IMR-90 (cell line): ENCODE results near the gene MACROD1. TPM values are rescaled to one million over a fixed set of nuclear protein-coding genes. Genes with fewer than 3 reads are reported as not detected.
A peak's percentile ranks its signal among the peaks of the same experiment; 100 is the strongest.
"Not testable (repeated sequence)": the region's sequence is repeated elsewhere in the genome, so short reads cannot be mapped to it uniquely, and the experiment has no call there.

ENCODE experiments used
- ATAC-seq: fragments of 200-7000 bp; cut with Tn5 transposase; 2 replicates; pipeline ENCODE4 v1.9.1; 2020; ENCODE audit warnings: low read depth, mild to moderate bottlenecking, moderate library complexity
- BruUV-seq: library from RNA; stranded (reverse); fragments of 400-500 nt; replicated peaks from 2 replicates; lab custom pipeline; 2021; lab: Mats Ljungman, UMichigan
- CTCF ChIA-PET: fragments of 300-600 bp; formaldehyde crosslinking; extraction: SDS; loops from one replicate; lab custom pipeline; 2021; ENCODE audit warnings: antibody characterized with exemption; lab: Yijun Ruan, JAX
- POLR2A ChIA-PET: fragments of 300-600 bp; sonication (Branson Sonifier 250); formaldehyde crosslinking; loops from one replicate; lab custom pipeline; 2022; ENCODE audit warnings: antibody characterized with exemption; ENCODE audit not compliant: unreplicated experiment; lab: Charles Lee
- DNase-seq: peaks from one replicate; pipeline ENCODE4 v3.0.0; 2013
- H2AFZ ChIP-seq: replicated peaks from 2 replicates; pipeline ENCODE3; 2013; ENCODE audit warnings: low read length, mild to moderate bottlenecking; ENCODE audit not compliant: poor library complexity
- H2AK5ac ChIP-seq: 2 replicates; pipeline ENCODE4 v1.6.1; 2013; ENCODE audit warnings: low read depth, low read length, inconsistent platforms
- H2AK9ac ChIP-seq: replicated peaks from 2 replicates; pipeline ENCODE3; 2013; ENCODE audit warnings: mild to moderate bottlenecking, low read depth, low read length, moderate library complexity; ENCODE audit not compliant: poor library complexity
- H2BK120ac ChIP-seq: 2 replicates; pipeline ENCODE4 v1.6.1; 2013; ENCODE audit warnings: low read depth, low read length, inconsistent platforms
- H2BK15ac ChIP-seq: 3 replicates; pipeline ENCODE4 v1.6.1; 2013; ENCODE audit warnings: low read depth, low read length, inconsistent platforms
- H2BK20ac ChIP-seq: 2 replicates; pipeline ENCODE4 v1.6.1; 2013; ENCODE audit warnings: low read depth, mild to moderate bottlenecking, inconsistent platforms, low read length, moderate library complexity
- H2BK5ac ChIP-seq: 2 replicates; pipeline ENCODE4 v1.6.1; 2013; ENCODE audit warnings: mild to moderate bottlenecking, low read depth, low read length, inconsistent platforms; ENCODE audit not compliant: poor library complexity, severe bottlenecking
- H3K14ac ChIP-seq: replicated peaks from 2 replicates; pipeline ENCODE4 v1.6.1; 2013; ENCODE audit warnings: low read depth, low read length, inconsistent platforms
- H3K18ac ChIP-seq: 2 replicates; pipeline ENCODE4 v1.6.1; 2013; ENCODE audit warnings: low read depth, low read length, control low read depth
- H3K23ac ChIP-seq: 2 replicates; pipeline ENCODE4 v1.6.1; 2013; ENCODE audit warnings: low read depth, low read length, inconsistent platforms
- H3K27ac ChIP-seq: 2 replicates; pipeline ENCODE4 v1.5.1; 2013; ENCODE audit warnings: mild to moderate bottlenecking, control low read depth, low read length; ENCODE audit not compliant: insufficient read depth
- H3K27me3 ChIP-seq: 2 replicates; pipeline ENCODE4 v1.6.1; 2013; ENCODE audit warnings: low read length; ENCODE audit not compliant: control insufficient read depth, insufficient read depth
- H3K36me3 ChIP-seq: 2 replicates; pipeline ENCODE4 v1.6.1; 2013; ENCODE audit warnings: low read length, mixed read lengths; ENCODE audit not compliant: control insufficient read depth, insufficient read depth
- H3K4ac ChIP-seq: 2 replicates; pipeline ENCODE4 v1.6.1; 2013; ENCODE audit warnings: low read depth, low read length, inconsistent platforms
- H3K4me1 ChIP-seq: 2 replicates; pipeline ENCODE4 v1.6.1; 2013; ENCODE audit warnings: low read length, mixed read lengths; ENCODE audit not compliant: control insufficient read depth, insufficient read depth
- H3K4me2 ChIP-seq: 2 replicates; pipeline ENCODE4 v1.6.1; 2013; ENCODE audit warnings: low read depth, mild to moderate bottlenecking, control low read depth, low read length, moderate library complexity
- H3K4me3 ChIP-seq: 2 replicates; pipeline ENCODE4 v1.5.1; 2013; ENCODE audit warnings: low read depth, mild to moderate bottlenecking, control low read depth, low read length, moderate library complexity; ENCODE audit not compliant: insufficient read depth
- H3K56ac ChIP-seq: 2 replicates; pipeline ENCODE4 v1.6.1; 2013; ENCODE audit warnings: low read length, inconsistent platforms; ENCODE audit not compliant: insufficient read depth; ENCODE audit errors: extremely low read depth
- H3K79me1 ChIP-seq, 2 experiments: 2 replicates each; pipeline ENCODE4 v1.6.1; 2013; ENCODE audit warnings: low read length in 2 of 2, inconsistent platforms in 1 of 2, low read depth in 1 of 2
- H3K9ac ChIP-seq: 2 replicates; pipeline ENCODE4 v1.6.1; 2013; ENCODE audit warnings: low read depth, low read length, control low read depth
- H3K9me1 ChIP-seq: 2 replicates; pipeline ENCODE4 v1.6.1; 2013; ENCODE audit warnings: low read length, inconsistent platforms; ENCODE audit not compliant: insufficient read depth
- H3K9me3 ChIP-seq: 2 replicates; pipeline ENCODE4 v1.6.1; 2013; ENCODE audit warnings: low read length; ENCODE audit not compliant: control insufficient read depth, insufficient read depth
- H4K20me1 ChIP-seq: 2 replicates; pipeline ENCODE4 v1.6.1; 2013; ENCODE audit warnings: low read length, inconsistent platforms; ENCODE audit not compliant: insufficient read depth
- H4K5ac ChIP-seq: 2 replicates; pipeline ENCODE4 v1.6.1; 2013; ENCODE audit warnings: mild to moderate bottlenecking, low read depth, low read length, control low read depth
- H4K8ac ChIP-seq, 2 experiments: 2 replicates each; pipeline ENCODE4 v1.6.1; 2013; ENCODE audit warnings: low read depth in 2 of 2, low read length in 2 of 2, control low read depth in 1 of 2, inconsistent platforms in 1 of 2
- H4K91ac ChIP-seq: 2 replicates; pipeline ENCODE4 v1.6.1; 2013; ENCODE audit warnings: low read depth, low read length, inconsistent platforms; ENCODE audit not compliant: insufficient read depth
- SMC3 ChIP-seq: fragments of 150-350 bp; IDR thresholded peaks from 2 replicates; pipeline ENCODE4 v1.6.1; 2016; ENCODE audit warnings: low read depth, mild to moderate bottlenecking, antibody characterized with exemption, low read length, moderate library complexity
- WGBS, 2 experiments: methylation state at CpG; one replicate each; pipeline versions ENCODE4 v1.1.5 to v1.1.7; 2013; ENCODE audit warnings: missing lambda C conversion rate in 2 of 2; ENCODE audit not compliant: insufficient read length in 1 of 2; ENCODE audit errors: extremely low coverage in 2 of 2; 5-methylcytosine and 5-hydroxymethylcytosine counted together
- dilution Hi-C: fragments of 300-500 bp; cut with HindIII; formaldehyde crosslinking; loops from one replicate; pipeline ENCODE4 v1.14.3; 2018; ENCODE audit warnings: low sequenced_read_pairs; ENCODE audit not compliant: unreplicated experiment
- in situ Hi-C: fragments of 300-500 bp; cut with MboI; formaldehyde crosslinking; loops from 3 replicates; pipeline ENCODE4 v1.14.3; 2019; ENCODE audit warnings: low sequenced_read_pairs, inconsistent platforms, mixed read lengths
- intact Hi-C: fragments of 100-400 bp; cut with micrococcal nuclease; formaldehyde crosslinking; loops from 2 replicates; pipeline ENCODE4 v1.10.0; 2022
- polyA plus RNA-seq, 3 experiments: library from polyadenylated mRNA; depleted of rRNA; stranded (reverse); fragments of >200 nt; gene quantifications; 2 replicates each; pipeline ENCODE4 v1.2.3, GENCODE V29; 2012; ENCODE audit warnings: low replicate concordance in 1 of 3
- total RNA-seq: library from RNA; depleted of rRNA; stranded (reverse); fragments of >200 nt; gene quantifications from 2 replicates; pipeline ENCODE4 v1.2.3, GENCODE V29; 2012
- TF ChIP-seq, protein P1 (sequence below): fragments of 150-350 bp; IDR thresholded peaks from 2 replicates; pipeline ENCODE4 v1.6.1; 2016; ENCODE audit warnings: low read depth, mild to moderate bottlenecking, low read length, moderate library complexity, borderline replicate concordance

The MACROD1 gene
- total and polyA plus RNA-seq, 2 of the 4 experiments (the other 2 are of a cell fraction) = 2.5 to 9.3 TPM

DNA sequence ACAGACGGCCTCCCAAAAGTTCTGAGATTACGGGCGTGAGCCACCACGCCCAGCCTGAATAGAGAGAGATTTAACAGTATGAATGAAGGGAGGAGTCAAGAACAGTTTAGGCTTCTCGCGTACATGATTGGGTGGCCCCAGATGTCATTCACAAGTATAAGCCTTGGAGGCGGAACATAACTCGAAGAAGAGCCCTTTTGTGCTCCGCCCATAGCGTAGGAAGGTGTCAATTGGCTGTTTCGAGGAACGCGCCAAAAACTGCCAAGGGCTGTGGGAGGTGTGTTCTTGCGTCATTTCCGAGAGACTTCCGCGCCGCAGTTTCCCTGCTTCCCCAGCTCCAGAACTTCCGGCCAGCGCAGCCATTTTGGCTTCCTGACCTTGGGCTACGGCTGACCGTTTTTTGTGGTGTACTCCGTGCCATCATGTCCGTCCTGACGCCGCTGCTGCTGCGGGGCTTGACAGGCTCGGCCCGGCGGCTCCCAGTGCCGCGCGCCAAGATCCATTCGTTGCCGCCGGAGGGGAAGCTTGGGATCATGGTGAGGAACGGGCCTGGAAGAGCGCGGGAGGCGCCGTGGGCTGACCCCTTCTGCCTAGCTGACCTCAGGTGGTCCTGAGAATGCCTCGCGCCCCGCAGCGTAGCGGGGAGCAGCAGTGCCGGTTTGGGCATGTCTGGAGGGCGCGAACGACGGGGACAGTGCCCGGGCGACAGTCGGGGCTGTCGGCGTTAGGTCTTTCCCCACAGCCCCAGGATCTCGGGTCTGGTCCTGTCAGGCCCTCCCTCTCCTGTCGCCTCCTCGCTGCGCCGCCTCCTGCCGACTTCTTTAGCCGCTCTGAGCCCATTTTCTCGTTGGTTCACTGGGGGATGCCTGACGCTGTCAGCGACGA is 191.4 kb downstream of the MACROD1 start, which contains the start of gene COX8A (continued):
- TF ChIP-seq, protein P1, sequence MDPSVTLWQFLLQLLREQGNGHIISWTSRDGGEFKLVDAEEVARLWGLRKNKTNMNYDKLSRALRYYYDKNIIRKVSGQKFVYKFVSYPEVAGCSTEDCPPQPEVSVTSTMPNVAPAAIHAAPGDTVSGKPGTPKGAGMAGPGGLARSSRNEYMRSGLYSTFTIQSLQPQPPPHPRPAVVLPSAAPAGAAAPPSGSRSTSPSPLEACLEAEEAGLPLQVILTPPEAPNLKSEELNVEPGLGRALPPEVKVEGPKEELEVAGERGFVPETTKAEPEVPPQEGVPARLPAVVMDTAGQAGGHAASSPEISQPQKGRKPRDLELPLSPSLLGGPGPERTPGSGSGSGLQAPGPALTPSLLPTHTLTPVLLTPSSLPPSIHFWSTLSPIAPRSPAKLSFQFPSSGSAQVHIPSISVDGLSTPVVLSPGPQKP = no peak
- no peak for TF ChIP-seq SMC3

DNA sequence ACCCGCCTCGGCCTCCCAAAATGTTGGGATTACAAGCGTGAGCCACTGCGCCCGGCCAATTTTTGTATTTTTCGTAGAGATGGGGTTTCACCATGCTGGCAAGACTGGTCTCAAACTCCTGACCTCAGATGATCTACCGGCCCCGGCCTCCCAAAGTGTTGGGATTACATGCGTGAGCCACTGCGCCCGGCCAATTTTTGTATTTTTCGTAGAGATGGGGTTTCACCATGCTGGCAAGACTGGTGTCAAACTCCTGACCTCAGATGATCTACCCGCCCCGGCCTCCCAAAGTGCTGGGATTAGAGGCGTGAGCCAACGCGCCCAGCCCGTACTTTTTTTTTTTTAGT is 192.0 kb downstream of the MACROD1 start:
- H3K4me1 ChIP-seq = not testable (repeated sequence)

More for the DNA sequence above, 192.0 kb downstream of the MACROD1 start:
- H3K27me3 ChIP-seq, H3K4me2 ChIP-seq, H4K5ac ChIP-seq, H3K4me3 ChIP-seq, POLR2A ChIA-PET, H2BK120ac ChIP-seq, intact Hi-C loops, H3K56ac ChIP-seq, H3K14ac ChIP-seq, DNase-seq, H3K27ac ChIP-seq, H2BK5ac ChIP-seq, H4K91ac ChIP-seq, H3K9me3 ChIP-seq, H3K23ac ChIP-seq, H2AK9ac ChIP-seq, ATAC-seq, H3K9ac ChIP-seq, H3K18ac ChIP-seq, H2BK20ac ChIP-seq, in situ Hi-C loops, H2AK5ac ChIP-seq, H2BK15ac ChIP-seq, H3K4ac ChIP-seq, H3K36me3 ChIP-seq, BruUV-seq, dilution Hi-C loops: not testable (repeated sequence)
- Histone ChIP-seq H4K20me1 (peaks cover 16% of the 10 kb centered on the region), H3K9me1 (peaks cover 15% of the 10 kb centered on the region), H3K79me1 (peaks cover 5 to 30% of the 10 kb centered on the region in 2 experiments; a peak in 3 of 4 replicates), H2AFZ (peak overlapping the region; percentile 97), H4K8ac (peak overlapping the region in 1 of 2 experiments; percentile 60; a peak in 1 of 4 replicates)
- CTCF ChIA-PET = interaction anchor here (0.6 kb wide), 1 partner anchor 39 kb away, joined by 8 read pairs; no protein-coding TSS in a partner anchor
- 81% methylated on average over 18 of the region's 18 CpGs; no CpG with 5 or more reads in 1 of the 2 experiments for WGBS, 2 experiments
